Bone marrow (tissue), 2 donors: ENCODE results near the gene APC2.
"Not testable (repeated sequence)": the region's sequence is repeated elsewhere in the genome, so short reads cannot be mapped to it uniquely, and the experiment has no call there.

Source experiments
- DNase-seq, 2 donors: peaks; one replicate each; lab custom pipeline; 2025; lab: John Stamatoyannopoulos, UW

Gene APC2

DNA sequence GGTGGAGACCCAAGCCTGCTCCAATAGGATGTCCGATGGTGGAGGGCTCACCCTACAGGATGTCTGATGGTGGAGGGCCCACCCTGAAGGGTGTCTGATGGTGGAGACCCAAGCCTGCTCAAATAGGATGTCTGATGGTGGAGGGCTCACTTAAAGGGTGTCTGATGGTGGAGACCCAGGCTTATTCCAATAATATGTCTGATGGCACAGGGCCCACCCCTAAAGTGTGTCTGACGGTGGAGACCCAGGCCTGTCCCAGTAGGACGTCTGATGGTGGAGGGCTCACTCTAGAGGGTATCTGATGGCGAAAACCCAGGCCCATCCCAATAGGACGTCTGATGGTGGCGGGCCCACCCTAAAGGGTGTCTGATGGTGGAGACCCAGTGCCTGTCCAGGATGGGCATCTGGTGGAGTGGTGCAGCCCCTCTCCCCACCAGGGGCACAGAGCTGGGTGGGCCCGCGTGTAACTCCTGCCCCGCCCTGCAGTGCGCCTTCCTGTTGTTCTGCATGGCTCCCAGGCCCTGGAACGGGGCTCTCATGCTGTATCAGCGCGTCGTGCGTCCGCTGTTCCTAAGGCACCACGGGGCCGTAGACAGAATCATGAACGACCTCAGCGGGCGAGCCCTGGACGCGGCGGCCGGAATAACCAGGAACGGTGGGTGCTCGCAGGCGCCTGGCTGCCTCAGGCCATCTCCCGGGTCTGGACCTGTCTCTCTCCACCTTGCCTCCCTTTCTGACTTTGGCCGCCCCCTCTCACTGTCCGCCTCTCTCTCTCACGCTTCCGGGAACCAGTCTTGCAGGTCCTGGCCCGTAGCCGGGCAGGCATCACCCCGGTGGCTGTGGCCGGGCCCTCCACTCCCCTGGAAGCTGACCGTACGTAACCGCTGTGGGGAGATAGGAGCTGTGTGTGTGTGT is 46.1 kb downstream of the APC2 start:
- DNase-seq, result no peak

DNA sequence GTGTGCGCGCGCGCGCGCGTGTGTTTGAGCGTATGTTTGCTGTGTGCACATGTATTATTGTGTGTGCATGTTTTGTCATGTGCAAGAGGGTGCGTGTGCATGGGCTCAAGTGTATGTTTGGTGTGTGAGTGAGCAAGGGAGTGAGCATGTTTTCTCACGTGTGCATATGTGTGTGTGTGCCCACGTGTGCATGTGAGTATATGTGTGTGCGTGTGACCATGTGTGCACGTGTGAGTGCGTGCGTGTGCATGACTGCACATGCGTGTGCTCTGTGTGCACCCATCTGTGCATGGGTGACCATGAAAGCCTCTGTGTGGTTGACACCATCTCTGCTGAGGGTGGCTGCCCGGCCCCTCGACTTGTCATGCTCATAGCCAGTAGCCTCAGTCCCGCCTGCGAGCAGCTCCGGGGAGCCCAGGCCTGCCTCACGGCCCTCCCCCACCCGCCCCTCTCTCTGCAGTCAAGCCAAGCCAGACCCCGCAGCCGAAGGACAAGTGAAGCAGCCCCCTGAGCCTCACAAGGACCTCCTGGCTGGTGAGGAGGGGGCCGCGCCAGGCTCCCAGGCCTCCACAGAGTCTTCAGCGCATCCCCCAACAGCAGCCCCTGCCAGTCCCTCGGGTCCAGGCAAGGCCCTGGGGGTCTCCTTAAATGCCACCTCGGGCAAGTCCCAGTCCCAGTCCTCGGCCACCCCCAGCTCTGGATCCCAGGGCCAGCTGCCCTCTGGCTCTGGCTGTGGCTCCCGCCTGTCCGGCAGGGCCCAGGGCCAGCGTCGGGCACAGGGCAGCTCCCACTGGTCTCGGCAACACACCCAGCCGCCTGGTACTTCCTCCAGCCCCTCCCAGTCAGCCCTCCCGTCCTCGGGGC is 47.0 kb downstream of the APC2 start:
- DNase-seq, result no peak

GRCh38 chr19:1497578-1498235 is 47.8 kb downstream of the APC2 start:
- DNase-seq, result no peak

DNA sequence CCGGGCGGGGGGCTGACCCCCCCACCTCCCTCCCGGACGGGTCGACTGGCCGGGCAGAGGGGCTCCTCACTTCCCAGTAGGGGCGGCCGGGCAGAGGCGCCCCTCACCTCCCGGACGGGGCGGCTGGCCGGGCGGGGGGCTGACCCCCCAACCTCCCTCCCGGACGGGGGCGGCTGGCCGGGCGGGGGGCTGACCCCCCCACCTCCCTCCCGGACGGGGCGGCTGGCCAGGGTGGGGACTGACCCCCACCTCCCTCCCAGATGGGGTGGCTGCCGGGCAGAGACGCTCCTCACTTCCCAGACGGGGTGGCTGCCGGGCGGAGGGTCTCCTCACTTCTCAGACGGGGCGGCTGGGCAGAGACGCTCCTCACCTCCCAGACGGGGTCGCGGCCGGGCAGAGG is 49.3 kb downstream of the APC2 start:
- DNase-seq, result not testable (repeated sequence)

- DNase-seq, result no peak
Observed at GRCh38 chr19:1501200-1501595, 51.3 kb downstream of the APC2 start.

DNA sequence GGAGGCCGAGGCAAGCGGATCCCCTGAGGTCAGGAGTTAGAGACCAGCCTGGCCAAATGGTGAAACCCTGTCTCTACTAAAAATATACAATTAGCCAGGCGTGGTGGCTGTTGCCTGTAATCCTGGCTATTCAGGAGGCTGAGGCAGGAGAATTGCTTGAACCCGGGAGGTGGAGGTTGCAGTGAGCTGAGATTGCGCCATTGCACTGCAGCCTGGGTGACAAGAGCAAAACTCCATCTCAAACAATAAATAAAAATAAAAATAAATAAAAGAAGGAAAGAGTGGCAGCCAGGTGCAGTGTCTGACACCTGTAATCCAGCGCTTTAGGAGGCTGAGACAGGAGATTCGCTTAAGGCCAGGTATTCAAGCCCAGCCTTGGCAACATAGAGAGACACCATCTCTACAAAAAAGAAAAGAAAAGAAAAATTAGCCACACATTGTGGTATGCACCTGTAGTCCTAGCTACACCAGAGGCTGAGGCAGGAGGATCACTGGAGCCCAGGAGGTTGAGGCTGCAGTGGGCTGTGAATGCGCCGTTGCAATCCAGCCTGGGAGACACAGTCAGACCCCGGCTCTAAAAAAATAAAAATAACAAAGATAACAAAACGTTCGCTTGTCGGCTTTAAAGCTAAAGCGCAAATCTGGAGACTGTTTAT is 52.6 kb downstream of the APC2 start:
- no peak for DNase-seq

GRCh38 chr19:1503089-1503924 is 53.4 kb downstream of the APC2 start:
- DNase-seq, result peak in 1 of 2 donors; percentile 7

- no peak for DNase-seq
Observed at GRCh38 chr19:1503925-1504773, 54.2 kb downstream of the APC2 start.

DNA sequence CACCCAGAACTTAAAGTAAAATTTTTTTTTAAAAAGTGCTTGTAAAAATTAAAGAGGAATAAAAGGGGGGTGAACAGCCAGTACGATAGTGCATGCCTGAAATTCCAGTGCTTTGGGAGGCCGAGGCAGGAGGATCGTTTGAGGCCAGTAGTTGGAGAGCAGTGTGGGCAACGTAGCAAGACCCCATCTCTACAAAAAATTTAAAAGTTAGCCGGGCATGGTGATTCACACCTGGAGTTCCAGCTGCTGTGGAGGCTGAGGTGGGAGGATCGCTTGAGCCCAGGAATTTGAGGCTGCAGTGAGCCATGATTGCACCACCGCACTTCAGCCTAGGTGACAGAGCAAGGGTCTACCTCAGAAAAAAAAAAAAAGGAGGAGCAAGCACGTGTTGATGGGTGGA is 55.1 kb downstream of the APC2 start:
- DNase-seq, result no peak

DNA sequence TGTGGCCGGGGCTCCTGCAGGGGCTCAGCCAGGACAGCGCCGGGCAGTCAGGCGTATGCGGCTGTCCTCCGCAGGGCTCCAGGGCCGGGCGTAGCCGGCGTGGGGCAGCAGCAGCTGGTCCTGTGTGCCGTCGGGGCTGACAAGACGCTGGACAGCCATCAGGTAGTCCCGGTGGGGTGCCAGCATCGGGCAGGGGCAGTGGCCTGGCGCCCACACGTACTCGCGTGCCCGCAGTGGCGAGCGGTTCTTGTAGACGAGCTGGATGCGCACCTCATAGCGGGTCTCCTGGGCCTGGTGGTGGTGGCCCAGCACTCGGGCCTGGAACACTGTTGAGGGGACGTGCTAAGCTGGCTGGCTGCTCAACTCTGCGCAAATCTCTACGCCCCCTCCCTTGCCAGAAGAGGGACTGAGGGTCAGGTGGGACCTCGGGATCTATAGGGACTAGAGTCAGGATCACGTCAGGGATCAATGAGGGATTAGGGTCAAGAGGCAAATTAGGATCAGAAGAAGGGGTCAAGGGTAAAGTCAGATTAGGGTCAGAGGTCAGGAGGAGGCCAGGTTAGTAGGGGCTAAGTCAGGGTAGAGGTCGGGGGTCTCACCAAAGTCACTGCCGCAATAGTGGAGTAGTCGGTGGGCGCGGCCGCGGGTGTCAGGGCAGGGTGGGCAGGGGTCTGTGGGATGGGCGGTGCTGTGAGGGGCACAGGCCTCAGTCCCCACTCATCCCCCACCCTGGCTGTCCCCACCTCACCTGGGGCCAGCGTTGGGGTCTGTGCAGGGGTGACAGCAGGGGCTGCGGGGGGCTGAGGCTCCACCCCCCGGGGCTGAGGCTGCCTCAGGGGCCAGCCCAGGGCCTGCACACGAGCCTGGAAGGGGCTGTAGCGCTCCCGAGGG is 56.3 kb downstream of the APC2 start:
- DNase-seq, result no peak

DNA sequence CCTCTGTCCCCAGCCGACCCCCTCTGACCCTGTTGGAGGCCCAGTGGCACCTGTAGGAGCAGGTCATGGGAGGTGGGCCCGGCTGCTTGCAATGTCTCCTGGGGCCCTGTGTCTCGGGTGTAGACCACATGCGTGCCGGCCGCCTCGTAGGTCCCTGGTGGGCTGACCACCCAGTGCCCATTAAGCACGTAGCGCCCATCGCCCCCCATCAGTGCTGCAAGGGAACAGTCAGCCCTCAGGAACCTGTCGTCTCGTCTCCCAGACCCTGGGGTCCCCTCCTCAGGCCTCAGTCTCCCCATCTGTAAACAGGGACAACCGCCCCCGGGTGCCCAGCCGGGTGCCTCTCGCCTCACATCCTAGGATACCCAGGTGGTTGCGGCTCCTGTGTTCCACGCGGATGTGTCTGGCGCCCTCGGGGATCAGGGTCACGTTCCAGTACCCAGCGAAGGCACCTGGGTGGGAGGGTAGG is 57.3 kb downstream of the APC2 start:
- no peak for DNase-seq

DNA sequence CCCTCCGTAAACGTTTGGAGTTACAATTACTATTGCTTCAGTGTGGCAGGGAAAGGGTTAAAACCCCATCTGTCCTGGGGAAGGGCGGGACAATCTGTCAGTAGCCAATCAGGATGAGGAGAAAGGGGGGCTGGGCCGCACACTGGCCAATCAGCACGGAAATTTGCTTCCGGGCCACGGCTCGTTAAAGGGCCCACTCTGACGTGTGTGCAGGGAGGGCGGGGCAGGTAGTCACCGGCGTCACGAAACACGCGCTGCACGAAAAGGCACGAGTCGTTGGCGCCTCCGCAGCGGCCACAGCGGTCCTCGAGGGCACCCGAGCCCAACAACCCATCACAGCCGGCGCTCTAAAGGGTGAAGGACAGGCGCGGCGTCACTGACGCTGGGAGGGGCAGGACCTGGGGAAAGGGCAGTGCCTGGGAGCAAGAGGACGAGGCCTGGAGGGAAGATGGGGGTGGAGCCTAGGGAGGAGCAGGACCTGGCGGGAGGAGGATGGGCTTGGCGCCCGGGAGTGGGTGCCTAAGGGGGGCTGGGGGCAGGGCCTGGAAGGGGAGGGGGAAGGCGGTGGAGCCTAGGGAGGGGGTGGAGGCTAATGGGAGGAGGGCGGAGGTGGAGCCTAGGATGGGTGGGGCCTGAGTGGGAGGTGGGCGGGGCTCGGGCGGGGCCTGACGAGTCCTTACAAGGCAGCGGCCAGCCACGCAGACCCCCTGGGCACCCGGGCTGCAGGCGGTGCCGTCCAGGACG is 58.0 kb downstream of the APC2 start:
- peak; percentile 65 to 74 for DNase-seq

GRCh38 chr19:1508507-1508856 is 58.6 kb downstream of the APC2 start:
- DNase-seq, result no peak

DNA sequence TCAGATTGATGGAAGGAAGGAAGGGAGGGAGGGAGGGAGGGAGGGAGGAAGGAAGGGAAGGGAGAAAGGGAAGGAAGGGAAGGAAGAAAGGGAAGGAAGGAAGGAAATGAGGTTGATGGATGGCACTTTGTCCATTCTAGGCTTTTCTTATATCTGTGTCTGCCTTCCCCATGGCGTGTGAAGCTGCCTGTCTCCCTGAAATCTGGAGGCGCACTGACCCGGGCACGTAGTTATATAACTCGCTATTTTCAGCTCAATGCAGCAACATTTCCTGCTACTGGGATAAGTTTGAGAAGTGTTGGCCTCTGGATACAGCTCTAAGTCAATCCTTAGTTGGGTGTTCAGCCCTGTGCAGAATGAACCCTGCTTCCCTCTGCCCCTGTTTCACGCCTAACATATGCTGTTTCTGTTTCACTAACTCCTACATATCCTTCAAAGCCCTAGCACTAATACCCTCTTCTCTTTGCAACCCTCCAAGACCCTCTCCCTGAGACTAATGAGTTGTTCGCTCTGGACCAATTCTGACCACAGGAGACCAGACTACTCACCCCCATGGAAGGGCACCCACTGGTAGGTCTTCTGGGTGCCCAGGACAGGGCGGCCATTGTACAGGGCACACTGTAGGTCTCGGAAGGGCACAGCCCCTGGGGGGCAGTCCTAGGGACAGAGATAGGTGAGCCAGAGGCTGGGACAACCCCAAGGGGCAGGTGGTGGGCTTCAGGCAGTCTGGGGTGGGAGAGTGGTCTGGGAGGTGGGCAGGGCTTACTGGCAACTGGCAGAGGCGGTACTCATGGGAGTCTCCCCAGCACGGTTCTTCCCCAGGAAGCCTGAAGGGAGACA is 59.9 kb downstream of the APC2 start:
- no peak for DNase-seq

- DNase-seq, result no peak
Observed at GRCh38 chr19:1510442-1510806, 60.5 kb downstream of the APC2 start.

GRCh38 chr19:1510807-1511206 is 60.9 kb downstream of the APC2 start:
- no peak for DNase-seq
